OCI-LY3 (cell line): ENCODE measurements around the gene TSEN2.

Experiments used
- CTCF ChIP-seq: fragments of 200-600, 300-600 bp; sonication (generic); IDR thresholded peaks from 2 replicates; pipeline ENCODE4 v1.5.1; 2014; ENCODE audit warnings: antibody characterized with exemption, low read length, low read depth
- EZH2phosphoT487 ChIP-seq: fragments of 200-600 bp; shearing (Covaris generic); IDR thresholded peaks from 2 replicates; pipeline ENCODE4 v1.6.1; 2018; ENCODE audit warnings: antibody characterized with exemption, mixed run types, low read depth

GRCh38 chr3:12544652-12545472, 60.6 kb downstream of the TSEN2 start:
- TF ChIP-seq CTCF = no peak
- TF ChIP-seq EZH2phosphoT487 = no peak
